Neural progenitor cell (in vitro differentiated cells): ENCODE measurements around the gene HRC. TPM values are rescaled to one million over a fixed set of nuclear protein-coding genes. Genes with fewer than 3 reads are reported as not detected.

Source experiments
- DNase-seq: peaks from one replicate; pipeline ENCODE4 v3.0.0-alpha.2; 2016; ENCODE audit warnings: low spot score
- H2AFZ ChIP-seq: fragments of 200-600 bp; sonication (generic); replicated peaks from 2 replicates; pipeline ENCODE4 v1.6.1; 2016; ENCODE audit warnings: antibody characterized with exemption
- H3F3A ChIP-seq: fragments of 200-600 bp; sonication (generic); 2 replicates; pipeline ENCODE4 v1.6.1; 2016; ENCODE audit warnings: antibody characterized with exemption, low read depth
- H3K27ac ChIP-seq: fragments of 200-600 bp; sonication (generic); 2 replicates; pipeline ENCODE4 v1.5.1; 2016; ENCODE audit warnings: mild to moderate bottlenecking
- H3K27me3 ChIP-seq: fragments of 200-600 bp; sonication (generic); 2 replicates; pipeline ENCODE4 v1.6.1; 2016; ENCODE audit warnings: mild to moderate bottlenecking, moderate library complexity
- H3K36me3 ChIP-seq: fragments of 200-600 bp; sonication (generic); 2 replicates; pipeline ENCODE4 v1.5.1; 2016
- H3K4me1 ChIP-seq: fragments of 200-600 bp; sonication (generic); 2 replicates; pipeline ENCODE4 v1.6.1; 2016; ENCODE audit warnings: mixed run types
- H3K4me2 ChIP-seq: fragments of 200-600 bp; sonication (generic); 2 replicates; pipeline ENCODE4 v1.6.1; 2016
- H3K4me3 ChIP-seq: fragments of 200-600 bp; sonication (generic); 2 replicates; pipeline ENCODE4 v1.5.1; 2016
- H3K79me2 ChIP-seq: fragments of 200-600 bp; sonication (generic); 2 replicates; pipeline ENCODE4 v1.6.1; 2016; ENCODE audit warnings: low read depth
- H3K9ac ChIP-seq: fragments of 200-600 bp; sonication (generic); 2 replicates; pipeline ENCODE4 v1.6.1; 2016
- H3K9me3 ChIP-seq: fragments of 200-600 bp; sonication (generic); 2 replicates; pipeline ENCODE4 v1.5.1; 2016; ENCODE audit warnings: low read depth
- H4K20me1 ChIP-seq: fragments of 200-600 bp; sonication (generic); 2 replicates; pipeline ENCODE4 v1.6.1; 2016; ENCODE audit warnings: low read depth
- H3K27ac Mint-ChIP-seq: 3 replicates; pipeline ENCODE4 v1.8.0; 2021; ENCODE audit warnings: mixed read lengths
- H3K27me3 Mint-ChIP-seq: 2 replicates; pipeline ENCODE4 v1.8.0; 2022; ENCODE audit warnings: low read depth, mild to moderate bottlenecking, inconsistent platforms, moderate library complexity, mixed read lengths; ENCODE audit not compliant: insufficient read depth
- H3K36me3 Mint-ChIP-seq: 3 replicates; pipeline ENCODE4 v1.8.0; 2021; ENCODE audit warnings: mixed read lengths
- H3K4me1 Mint-ChIP-seq: 3 replicates; pipeline ENCODE4 v1.8.0; 2021; ENCODE audit warnings: mixed read lengths
- H3K4me3 Mint-ChIP-seq: 3 replicates; pipeline ENCODE4 v1.8.0; 2021; ENCODE audit warnings: mild to moderate bottlenecking, moderate library complexity, mixed read lengths
- H3K9me3 Mint-ChIP-seq: 3 replicates; pipeline ENCODE4 v1.8.0; 2020; ENCODE audit warnings: mixed read lengths
- CTCF ChIP-seq: fragments of 200-600 bp; sonication (generic); IDR thresholded peaks from 2 replicates; pipeline ENCODE4 v1.5.1; 2017; ENCODE audit warnings: antibody characterized with exemption, mild to moderate bottlenecking
- EZH2 ChIP-seq: fragments of 200-600 bp; sonication (generic); IDR thresholded peaks from 2 replicates; pipeline ENCODE4 v1.6.1; 2017; ENCODE audit warnings: antibody characterized with exemption, mild to moderate bottlenecking, moderate library complexity
- EZH2phosphoT487 ChIP-seq: fragments of 200-600 bp; sonication (generic); IDR thresholded peaks from 2 replicates; pipeline ENCODE4 v1.6.1; 2017; ENCODE audit warnings: antibody characterized with exemption
- total RNA-seq: library from RNA; depleted of rRNA; stranded (reverse); fragments of >200 nt; gene quantifications from 2 replicates; pipeline ENCODE4 v1.2.3, GENCODE V29; 2015; ENCODE audit warnings: low replicate concordance

HRC gene
- total RNA-seq, 1 donor from 2014 or later: not detected

- Histone ChIP-seq H3K4me3 (peak overlapping the region; percentile 67), H3K27me3 (peaks cover 37% of the 10 kb centered on the region)
- TF ChIP-seq EZH2 (no peak), EZH2phosphoT487 (no peak), CTCF (no peak)
Observed at GRCh38 chr19:49150106-49150943, 4.9 kb downstream of the HRC start.

GRCh38 chr19:49149652-49150105 is 5.5 kb downstream of the HRC start:
- peaks cover 6% of the 10 kb centered on the region for H4K20me1 ChIP-seq
- H3K27me3 ChIP-seq: peaks cover 37% of the 10 kb centered on the region
- no peaks in the 10 kb centered on the region for H3K9me3 Mint-ChIP-seq
- peak overlapping the region; percentile 96 for H3K4me3 Mint-ChIP-seq
- H3K27me3 Mint-ChIP-seq: peaks cover 8% of the 10 kb centered on the region
- H3K4me1 ChIP-seq: peaks cover 16% of the 10 kb centered on the region
- no peaks in the 10 kb centered on the region for H3K36me3 ChIP-seq
- H3K36me3 Mint-ChIP-seq: peaks cover 4% of the 10 kb centered on the region
- TF ChIP-seq EZH2phosphoT487 (no peak), EZH2 (no peak), CTCF (no peak)
- peak overlapping the region; percentile 93 for H2AFZ ChIP-seq
- peaks cover 36% of the 10 kb centered on the region for H3K4me1 Mint-ChIP-seq
- H3F3A ChIP-seq: peaks cover 62% of the 10 kb centered on the region
- no peaks in the 10 kb centered on the region for H3K79me2 ChIP-seq
- H3K9me3 ChIP-seq: no peaks in the 10 kb centered on the region
- H3K9ac ChIP-seq: no peak overlapping the region
- H3K4me3 ChIP-seq: peak overlapping the region; percentile 67
- DNase-seq: peak; percentile 92
- no peak overlapping the region for H3K27ac ChIP-seq
- H3K4me2 ChIP-seq: peak overlapping the region; percentile 92
- peak overlapping the region; percentile 97 for H3K27ac Mint-ChIP-seq

More at GRCh38 chr19:49150106-49150943, 4.9 kb downstream of the HRC start:
- Histone ChIP-seq H3K36me3 (no peaks in the 10 kb centered on the region), H2AFZ (peak overlapping the region; percentile 93), H3F3A (peaks cover 58% of the 10 kb centered on the region), H3K4me1 (peaks cover 18% of the 10 kb centered on the region), H3K4me2 (peak overlapping the region; percentile 92), H3K79me2 (no peaks in the 10 kb centered on the region), H4K20me1 (peaks cover 6% of the 10 kb centered on the region), H3K27ac (peak overlapping the region; percentile 84), H3K9ac (no peak overlapping the region), H3K9me3 (no peaks in the 10 kb centered on the region)
- Mint-ChIP-seq H3K9me3 (no peaks in the 10 kb centered on the region), H3K36me3 (peaks cover 6% of the 10 kb centered on the region), H3K4me3 (peak overlapping the region; percentile 96), H3K4me1 (peaks cover 38% of the 10 kb centered on the region), H3K27ac (peak overlapping the region; percentile 97), H3K27me3 (peaks cover 10% of the 10 kb centered on the region)
- peak; percentile 94 for DNase-seq

- H3K9ac ChIP-seq: no peak overlapping the region
- no peak for TF ChIP-seq EZH2phosphoT487
- TF ChIP-seq CTCF: no peak
- TF ChIP-seq EZH2: no peak
- peaks cover 62% of the 10 kb centered on the region for H3F3A ChIP-seq
- H3K36me3 ChIP-seq: no peaks in the 10 kb centered on the region
- H3K4me1 Mint-ChIP-seq: peaks cover 36% of the 10 kb centered on the region
- H3K4me3 Mint-ChIP-seq: peak overlapping the region; percentile 96
- H3K9me3 ChIP-seq: no peaks in the 10 kb centered on the region
- H3K27ac Mint-ChIP-seq: no peak overlapping the region
- peaks cover 6% of the 10 kb centered on the region for H4K20me1 ChIP-seq
- no peaks in the 10 kb centered on the region for H3K9me3 Mint-ChIP-seq
- peaks cover 1% of the 10 kb centered on the region for H3K36me3 Mint-ChIP-seq
- no peaks in the 10 kb centered on the region for H3K79me2 ChIP-seq
- H2AFZ ChIP-seq: peak overlapping the region; percentile 68
- H3K4me3 ChIP-seq: peak overlapping the region; percentile 67
- H3K4me2 ChIP-seq: peak overlapping the region; percentile 92
- peaks cover 3% of the 10 kb centered on the region for H3K27me3 Mint-ChIP-seq
- H3K27me3 ChIP-seq: peaks cover 34% of the 10 kb centered on the region
- peaks cover 16% of the 10 kb centered on the region for H3K4me1 ChIP-seq
- DNase-seq: peak; percentile 100
- H3K27ac ChIP-seq: no peak overlapping the region
Observed at GRCh38 chr19:49148784-49149651, 6.2 kb downstream of the HRC start.
